BE2C (cell line): Measurements from ENCODE around the gene DMPK.
A peak's percentile ranks its signal among the peaks of the same experiment; 100 is the strongest.

Experiments
- DNase-seq: peaks from one replicate; pipeline ENCODE4 v3.0.0-alpha.2; 2020
- H3K27me3 ChIP-seq: fragments of 250-450 bp; sonication (Bioruptor Pico); 2 replicates; pipeline ENCODE4 v1.5.1; 2020; ENCODE audit warnings: mild to moderate bottlenecking
- H3K36me3 ChIP-seq: fragments of 250-450 bp; sonication (Bioruptor Pico); 2 replicates; pipeline ENCODE4 v1.5.1; 2020; ENCODE audit warnings: mild to moderate bottlenecking
- H3K4me1 ChIP-seq: fragments of 250-450 bp; sonication (Bioruptor Pico); 2 replicates; pipeline ENCODE4 v1.5.1; 2020
- H3K4me3 ChIP-seq: 2 replicates; pipeline ENCODE4 v1.5.1; 2011; ENCODE audit warnings: low read depth, low read length
- H3K9me3 ChIP-seq: fragments of 250-450 bp; sonication (Bioruptor Pico); 2 replicates; pipeline ENCODE4 v1.5.1; 2020
- TF ChIP-seq, protein P1 (sequence below): IDR thresholded peaks from 2 replicates; pipeline ENCODE4 v1.5.1; 2012; ENCODE audit warnings: mild to moderate bottlenecking, low read depth, low read length

The DMPK gene

DNA sequence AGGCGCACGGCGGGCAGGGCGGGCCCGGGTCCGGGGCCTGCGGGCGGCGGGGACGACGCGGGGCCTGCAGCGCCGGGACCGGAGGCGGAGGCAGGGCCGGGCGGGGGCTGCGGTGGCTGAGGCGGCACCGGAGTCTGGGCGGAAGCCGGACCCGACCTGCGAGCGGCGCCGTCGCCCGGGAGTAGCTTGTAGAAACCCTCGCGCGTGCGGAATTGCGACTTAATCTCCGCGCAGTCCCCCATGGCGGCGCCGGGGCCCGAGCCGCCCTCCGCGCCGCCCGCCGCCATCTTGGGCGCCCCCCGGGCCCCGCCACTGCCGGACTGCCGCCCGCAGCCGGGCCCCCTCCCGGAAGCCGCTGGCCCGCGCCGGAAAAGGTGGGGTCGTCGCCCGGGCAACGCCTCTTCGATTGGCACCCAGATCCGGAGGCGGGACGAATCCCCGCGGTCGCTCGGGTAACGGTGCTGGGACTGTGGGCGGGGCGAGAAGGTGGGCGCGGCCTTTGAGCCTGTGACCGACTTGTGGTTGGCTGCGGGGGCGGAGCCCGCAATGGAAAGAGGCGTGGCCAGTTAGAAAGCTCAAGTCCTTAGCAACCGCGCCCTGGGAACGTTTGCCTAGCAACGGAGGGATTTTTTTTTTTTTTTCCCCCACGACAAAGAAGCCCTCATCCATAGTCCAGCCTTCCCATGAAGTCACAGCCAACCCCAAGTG is 10.3 kb upstream of the DMPK start, which contains the start of gene DMWD:
Gene DMWD, minus strand, starts transcription at position 376 of the 708 bp plus-strand sequence. Its CDS starts 89 bp downstream, at position 287.
- no peaks in the 10 kb centered on the region for H3K9me3 ChIP-seq
- peaks cover 22% of the 10 kb centered on the region for H3K36me3 ChIP-seq
- peaks cover 4% of the 10 kb centered on the region for H3K4me1 ChIP-seq
- TF ChIP-seq, protein P1, sequence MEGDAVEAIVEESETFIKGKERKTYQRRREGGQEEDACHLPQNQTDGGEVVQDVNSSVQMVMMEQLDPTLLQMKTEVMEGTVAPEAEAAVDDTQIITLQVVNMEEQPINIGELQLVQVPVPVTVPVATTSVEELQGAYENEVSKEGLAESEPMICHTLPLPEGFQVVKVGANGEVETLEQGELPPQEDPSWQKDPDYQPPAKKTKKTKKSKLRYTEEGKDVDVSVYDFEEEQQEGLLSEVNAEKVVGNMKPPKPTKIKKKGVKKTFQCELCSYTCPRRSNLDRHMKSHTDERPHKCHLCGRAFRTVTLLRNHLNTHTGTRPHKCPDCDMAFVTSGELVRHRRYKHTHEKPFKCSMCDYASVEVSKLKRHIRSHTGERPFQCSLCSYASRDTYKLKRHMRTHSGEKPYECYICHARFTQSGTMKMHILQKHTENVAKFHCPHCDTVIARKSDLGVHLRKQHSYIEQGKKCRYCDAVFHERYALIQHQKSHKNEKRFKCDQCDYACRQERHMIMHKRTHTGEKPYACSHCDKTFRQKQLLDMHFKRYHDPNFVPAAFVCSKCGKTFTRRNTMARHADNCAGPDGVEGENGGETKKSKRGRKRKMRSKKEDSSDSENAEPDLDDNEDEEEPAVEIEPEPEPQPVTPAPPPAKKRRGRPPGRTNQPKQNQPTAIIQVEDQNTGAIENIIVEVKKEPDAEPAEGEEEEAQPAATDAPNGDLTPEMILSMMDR, result no peak
- peak within 1 kb of the TSS; percentile 96 for H3K4me3 ChIP-seq
- H3K27me3 ChIP-seq, result no peaks in the 10 kb centered on the region
- DNase-seq, result peak; percentile 100

DNA sequence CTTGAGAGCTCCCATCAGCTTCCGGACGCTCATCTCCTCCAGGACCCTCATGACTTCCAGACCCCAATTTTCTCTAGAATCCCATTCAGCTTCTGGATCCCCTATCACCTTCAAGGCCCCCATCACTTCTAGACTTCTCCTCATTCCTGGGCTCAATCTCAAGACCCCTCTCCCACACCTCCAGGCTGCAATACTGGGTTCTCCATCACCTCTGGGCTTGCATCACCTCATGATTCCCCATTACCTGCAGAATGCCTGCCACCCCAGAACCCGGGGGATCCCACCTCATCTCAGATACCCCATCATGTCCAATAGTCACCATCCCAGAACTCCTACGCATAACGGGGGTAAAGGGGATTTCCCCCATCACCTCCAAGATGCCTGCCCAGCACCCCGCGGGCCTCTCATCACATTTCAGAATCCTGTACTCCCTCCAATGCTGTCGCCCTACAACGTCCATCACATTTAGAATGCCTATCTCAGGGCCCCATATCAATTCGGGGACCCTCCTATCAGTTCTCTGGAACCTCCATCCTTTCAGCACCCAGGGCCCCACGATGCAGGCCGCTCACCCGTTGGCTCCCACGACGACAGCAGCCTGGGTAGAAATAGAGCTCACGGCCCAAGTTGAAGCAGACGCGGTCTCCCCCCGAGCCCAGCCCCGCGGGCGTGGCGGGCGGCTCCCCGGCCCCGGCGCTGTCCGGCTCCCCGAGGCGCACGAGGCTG is 9.6 kb upstream of the DMPK start:
- peak overlapping the region; percentile 96 for H3K4me3 ChIP-seq
- TF ChIP-seq, protein P1, result no peak
- H3K9me3 ChIP-seq, result no peaks in the 10 kb centered on the region
- H3K27me3 ChIP-seq, result no peaks in the 10 kb centered on the region
- H3K4me1 ChIP-seq, result peaks cover 4% of the 10 kb centered on the region
- no peak for DNase-seq
- peaks cover 22% of the 10 kb centered on the region for H3K36me3 ChIP-seq

DNA sequence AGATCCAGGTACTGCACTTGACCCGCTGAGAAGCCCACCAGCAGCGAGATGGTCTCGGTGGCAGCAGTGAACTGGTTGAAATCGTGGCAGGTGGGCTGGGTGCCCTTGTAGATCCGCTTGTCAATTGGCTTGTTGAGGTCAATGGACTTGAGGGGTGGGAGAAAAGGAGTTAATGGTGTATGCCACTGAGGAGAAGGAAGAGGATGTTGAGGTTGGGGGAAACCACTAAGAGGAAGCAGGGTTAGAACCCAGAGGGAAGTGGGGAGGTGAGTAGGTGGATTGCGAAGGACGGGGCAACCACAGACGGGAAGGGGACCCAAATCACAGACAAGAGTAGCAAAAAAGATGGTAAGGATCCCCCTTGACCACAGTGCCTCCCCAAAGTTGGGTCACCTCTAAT is 8.7 kb upstream of the DMPK start:
- no peak for DNase-seq
- H3K4me3 ChIP-seq, result peak overlapping the region; percentile 96; the same call in 1 of the 2 replicates
- TF ChIP-seq, protein P1, result no peak
- H3K27me3 ChIP-seq, result no peaks in the 10 kb centered on the region
- no peaks in the 10 kb centered on the region for H3K9me3 ChIP-seq
- H3K4me1 ChIP-seq, result peaks cover 4% of the 10 kb centered on the region
- peaks cover 30% of the 10 kb centered on the region for H3K36me3 ChIP-seq

DNA sequence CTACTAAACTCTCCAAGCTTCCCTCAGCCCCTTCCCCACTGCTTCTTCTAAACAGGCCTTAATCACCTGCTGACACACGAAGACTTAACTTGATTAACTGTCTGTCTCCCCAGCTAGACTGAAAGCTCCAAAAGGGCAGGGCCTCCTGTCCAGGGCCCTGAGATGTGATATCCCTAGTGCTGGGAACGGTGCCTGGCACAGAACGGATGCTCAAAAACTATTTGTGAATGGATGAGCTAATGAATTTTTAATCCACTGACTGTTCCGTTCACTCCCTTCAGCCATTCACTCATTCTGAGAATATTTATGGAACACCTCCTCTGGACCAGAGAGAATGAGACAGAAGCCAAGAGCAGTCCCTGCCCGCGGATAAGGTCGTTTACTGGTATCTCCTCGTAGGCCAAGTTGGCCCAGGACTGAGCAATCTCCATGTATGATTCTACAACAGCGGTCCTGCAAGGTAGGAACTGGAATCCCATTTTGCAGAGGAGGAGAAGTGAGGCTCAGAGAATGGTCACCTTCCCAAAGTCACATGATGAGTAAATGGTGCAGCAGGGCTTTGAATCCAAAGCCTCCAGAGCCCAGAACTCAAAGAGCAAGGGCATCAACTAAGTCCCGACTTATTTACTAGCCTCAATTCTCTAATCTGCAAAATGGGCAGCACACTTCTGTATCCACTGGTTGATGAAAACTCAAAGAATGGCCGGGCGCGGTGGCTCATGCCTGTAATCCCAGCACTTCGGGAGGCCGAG is 6.9 kb upstream of the DMPK start:
- no peak overlapping the region for H3K4me3 ChIP-seq
- no peaks in the 10 kb centered on the region for H3K27me3 ChIP-seq
- peaks cover 39% of the 10 kb centered on the region for H3K36me3 ChIP-seq
- TF ChIP-seq, protein P1, result no peak
- no peaks in the 10 kb centered on the region for H3K9me3 ChIP-seq
- DNase-seq, result no peak
- peaks cover 4% of the 10 kb centered on the region for H3K4me1 ChIP-seq

DNA sequence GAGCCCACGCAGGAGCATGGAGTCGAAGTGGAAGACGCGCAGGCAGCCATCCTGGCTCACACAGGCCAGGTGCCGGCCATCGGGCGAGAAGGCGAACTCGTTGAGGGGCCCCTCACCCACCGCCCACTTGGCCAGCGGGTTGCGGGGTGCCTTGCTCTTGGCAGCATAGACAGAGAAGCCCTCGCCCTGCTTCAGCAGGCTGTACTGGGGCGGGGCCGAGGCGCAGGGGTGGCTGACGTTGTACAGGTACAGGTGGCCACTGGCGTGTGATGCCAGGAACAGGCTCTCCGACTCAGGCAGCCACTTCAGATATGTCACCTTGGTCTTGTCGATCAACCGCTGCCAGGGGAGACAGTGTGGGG is 4.2 kb upstream of the DMPK start:
- TF ChIP-seq, protein P1, result no peak
- Histone ChIP-seq H3K36me3 (peaks cover 39% of the 10 kb centered on the region), H3K9me3 (no peaks in the 10 kb centered on the region)

More for the DNA sequence above, 4.2 kb upstream of the DMPK start:
- peaks cover 3% of the 10 kb centered on the region for H3K4me1 ChIP-seq
- no peaks in the 10 kb centered on the region for H3K27me3 ChIP-seq
- DNase-seq, result no peak
- H3K4me3 ChIP-seq, result no peak overlapping the region
